GM12878 (cell line): ENCODE results near the gene PPT1.

Experiments
- ATF3 ChIP-seq: IDR thresholded peaks from 2 replicates; pipeline ENCODE4 v1.6.1; 2011; ENCODE audit warnings: low read depth, mild to moderate bottlenecking, low read length, moderate library complexity, borderline replicate concordance; ENCODE audit errors: extremely low read depth
- CHD4 ChIP-seq: fragments of 200-600 bp; sonication (generic); IDR thresholded peaks from 2 replicates; pipeline ENCODE4 v1.6.1; 2016; ENCODE audit warnings: mild to moderate bottlenecking
- IKZF1 ChIP-seq: fragments of 450-650 bp; conservative IDR thresholded peaks from 2 replicates; pipeline ENCODE4 v1.6.1; 2017; ENCODE audit warnings: antibody characterized with exemption, mild to moderate bottlenecking
- RELA ChIP-seq: fragments of 450-650 bp; IDR thresholded peaks from 2 replicates; pipeline ENCODE4 v1.8.0; 2014; ENCODE audit warnings: borderline replicate concordance; ENCODE audit not compliant: partially characterized antibody

DNA sequence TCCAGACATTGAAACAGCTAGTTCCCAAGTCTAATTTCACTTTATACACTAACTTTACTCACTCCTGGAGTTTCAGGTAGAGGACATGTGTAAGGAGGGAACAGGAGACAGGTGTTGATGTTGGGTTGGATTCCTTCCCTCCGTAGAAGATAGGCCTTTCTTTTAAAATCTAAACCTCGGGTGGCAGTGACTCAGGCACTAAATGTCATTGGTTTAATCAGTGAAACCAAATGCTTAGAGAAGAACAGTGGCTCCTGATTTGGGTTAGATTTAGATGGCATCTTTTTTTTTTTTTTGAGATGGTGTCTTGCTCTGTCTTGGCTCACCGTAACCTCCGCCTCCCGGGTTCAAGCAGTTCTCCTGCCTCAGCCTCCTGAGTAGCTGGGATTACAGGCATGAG is 49.3 kb downstream of the PPT1 start:
- TF ChIP-seq ATF3 (no peak), IKZF1 (no peak), CHD4 (no peak), RELA (no peak)
